Activated CD4-positive, alpha-beta T cell treated with anti-CD3 and anti-CD28 coated beads, Interleukin-2, amount 10 ng/mL, durations not matched to agents 24 days and 14 days (primary cell): ENCODE measurements around the gene ADAMTS2. TPM values are rescaled to one million over a fixed set of nuclear protein-coding genes. Genes with fewer than 3 reads are reported as not detected.

Experiments used
- DNase-seq: peaks from one replicate; pipeline ENCODE4 v3.0.0; 2022
- H3K27ac Mint-ChIP-seq: one replicate; pipeline ENCODE4 v1.8.0; 2022; ENCODE audit warnings: mild to moderate bottlenecking, mixed read lengths
- H3K27me3 Mint-ChIP-seq: one replicate; pipeline ENCODE4 v1.8.0; 2022; ENCODE audit warnings: mixed read lengths
- H3K36me3 Mint-ChIP-seq: one replicate; pipeline ENCODE4 v1.8.0; 2022; ENCODE audit warnings: low read depth, mild to moderate bottlenecking, mixed read lengths
- H3K4me1 Mint-ChIP-seq: one replicate; pipeline ENCODE4 v1.8.0; 2021; ENCODE audit warnings: mixed read lengths
- H3K4me3 Mint-ChIP-seq: one replicate; pipeline ENCODE4 v1.8.0; 2022; ENCODE audit warnings: mild to moderate bottlenecking, moderate library complexity, mixed read lengths
- H3K9me3 Mint-ChIP-seq: one replicate; pipeline ENCODE4 v1.8.0; 2021; ENCODE audit warnings: mixed read lengths
- intact Hi-C: fragments of 100-400 bp; cut with micrococcal nuclease; formaldehyde crosslinking; loops from one replicate; pipeline ENCODE4 v1.15.1; 2023
- total RNA-seq: library from RNA; stranded (reverse); gene quantifications from 2 replicates; pipeline ENCODE4 v1.2.3, GENCODE V29; 2022

Gene ADAMTS2
- total RNA-seq, 1 donor from 2014 or later, result not detected

- no peak for DNase-seq
- Mint-ChIP-seq H3K9me3 (no peaks in the 10 kb centered on the region), H3K4me1 (no peaks in the 10 kb centered on the region), H3K4me3 (no peak overlapping the region), H3K27ac (no peak overlapping the region), H3K27me3 (no peaks in the 10 kb centered on the region), H3K36me3 (no peaks in the 10 kb centered on the region)
- intact Hi-C loops, result no loop called here
Observed at GRCh38 chr5:179195561-179196404, 149.5 kb downstream of the ADAMTS2 start.

- no peak for DNase-seq
- Mint-ChIP-seq H3K27me3 (no peaks in the 10 kb centered on the region), H3K27ac (no peak overlapping the region), H3K4me1 (no peaks in the 10 kb centered on the region), H3K9me3 (no peaks in the 10 kb centered on the region), H3K4me3 (no peak overlapping the region), H3K36me3 (no peaks in the 10 kb centered on the region)
- intact Hi-C loops, result no loop called here
Observed at GRCh38 chr5:179194941-179195381, 150.3 kb downstream of the ADAMTS2 start.

GRCh38 chr5:179194201-179194910, 150.9 kb downstream of the ADAMTS2 start:
- Mint-ChIP-seq H3K36me3 (no peaks in the 10 kb centered on the region), H3K4me1 (no peaks in the 10 kb centered on the region), H3K9me3 (no peaks in the 10 kb centered on the region), H3K27ac (no peak overlapping the region), H3K27me3 (no peaks in the 10 kb centered on the region), H3K4me3 (no peak overlapping the region)
- DNase-seq, result no peak
- intact Hi-C loops, result no loop called here

GRCh38 chr5:179193746-179194145, 151.5 kb downstream of the ADAMTS2 start:
- Mint-ChIP-seq H3K27me3 (no peaks in the 10 kb centered on the region), H3K9me3 (no peaks in the 10 kb centered on the region), H3K4me1 (no peaks in the 10 kb centered on the region), H3K27ac (no peak overlapping the region), H3K36me3 (no peaks in the 10 kb centered on the region), H3K4me3 (no peak overlapping the region)
- DNase-seq, result no peak
- intact Hi-C loops, result no loop called here

GRCh38 chr5:179192891-179193470, 152.3 kb downstream of the ADAMTS2 start:
- Mint-ChIP-seq H3K27ac (no peak overlapping the region), H3K4me3 (no peak overlapping the region), H3K4me1 (no peaks in the 10 kb centered on the region), H3K27me3 (no peaks in the 10 kb centered on the region), H3K36me3 (no peaks in the 10 kb centered on the region), H3K9me3 (no peaks in the 10 kb centered on the region)
- intact Hi-C loops, result no loop called here
- DNase-seq, result no peak

GRCh38 chr5:179192185-179192890, 152.9 kb downstream of the ADAMTS2 start:
- Mint-ChIP-seq H3K27ac (no peak overlapping the region), H3K27me3 (no peaks in the 10 kb centered on the region), H3K9me3 (no peaks in the 10 kb centered on the region), H3K4me1 (no peaks in the 10 kb centered on the region), H3K36me3 (no peaks in the 10 kb centered on the region), H3K4me3 (no peak overlapping the region)
- DNase-seq, result no peak
- intact Hi-C loops, result no loop called here

GRCh38 chr5:179191506-179192184, 153.6 kb downstream of the ADAMTS2 start:
- Mint-ChIP-seq H3K27ac (no peak overlapping the region), H3K36me3 (no peaks in the 10 kb centered on the region), H3K9me3 (no peaks in the 10 kb centered on the region), H3K27me3 (no peaks in the 10 kb centered on the region), H3K4me1 (no peaks in the 10 kb centered on the region), H3K4me3 (no peak overlapping the region)
- no peak for DNase-seq
- intact Hi-C loops, result no loop called here

- H3K27ac Mint-ChIP-seq, result no peak overlapping the region
- no peaks in the 10 kb centered on the region for H3K9me3 Mint-ChIP-seq
- DNase-seq, result no peak
- no peaks in the 10 kb centered on the region for H3K36me3 Mint-ChIP-seq
- H3K4me3 Mint-ChIP-seq, result no peak overlapping the region
- H3K4me1 Mint-ChIP-seq, result no peaks in the 10 kb centered on the region
- intact Hi-C loops, result no loop called here
- H3K27me3 Mint-ChIP-seq, result no peaks in the 10 kb centered on the region
Observed at GRCh38 chr5:179190851-179191505, 154.3 kb downstream of the ADAMTS2 start.

GRCh38 chr5:179188636-179189035, 156.6 kb downstream of the ADAMTS2 start:
- H3K27ac Mint-ChIP-seq, result no peak overlapping the region
- no peaks in the 10 kb centered on the region for H3K9me3 Mint-ChIP-seq
- intact Hi-C loops, result no loop called here
- H3K4me3 Mint-ChIP-seq, result no peak overlapping the region
- H3K4me1 Mint-ChIP-seq, result no peaks in the 10 kb centered on the region
- H3K36me3 Mint-ChIP-seq, result no peaks in the 10 kb centered on the region
- DNase-seq, result no peak
- H3K27me3 Mint-ChIP-seq, result no peaks in the 10 kb centered on the region

GRCh38 chr5:179187681-179188575, 157.3 kb downstream of the ADAMTS2 start:
- intact Hi-C loops, result no loop called here
- no peak for DNase-seq
- H3K27ac Mint-ChIP-seq, result no peak overlapping the region
- no peaks in the 10 kb centered on the region for H3K9me3 Mint-ChIP-seq
- no peaks in the 10 kb centered on the region for H3K36me3 Mint-ChIP-seq
- H3K4me1 Mint-ChIP-seq, result no peaks in the 10 kb centered on the region
- H3K27me3 Mint-ChIP-seq, result no peaks in the 10 kb centered on the region
- H3K4me3 Mint-ChIP-seq, result no peak overlapping the region

GRCh38 chr5:179187229-179187678, 158.0 kb downstream of the ADAMTS2 start:
- Mint-ChIP-seq H3K4me3 (no peak overlapping the region), H3K9me3 (no peaks in the 10 kb centered on the region), H3K36me3 (no peaks in the 10 kb centered on the region), H3K27ac (no peak overlapping the region), H3K27me3 (no peaks in the 10 kb centered on the region), H3K4me1 (no peaks in the 10 kb centered on the region)
- intact Hi-C loops, result no loop called here
- no peak for DNase-seq

- H3K36me3 Mint-ChIP-seq, result no peaks in the 10 kb centered on the region
Observed at GRCh38 chr5:179186801-179187200, 158.5 kb downstream of the ADAMTS2 start.

More at GRCh38 chr5:179186801-179187200, 158.5 kb downstream of the ADAMTS2 start:
- H3K4me3 Mint-ChIP-seq, result no peak overlapping the region
- H3K9me3 Mint-ChIP-seq, result no peaks in the 10 kb centered on the region
- no peak overlapping the region for H3K27ac Mint-ChIP-seq
- no peaks in the 10 kb centered on the region for H3K27me3 Mint-ChIP-seq
- no peaks in the 10 kb centered on the region for H3K4me1 Mint-ChIP-seq
- intact Hi-C loops, result no loop called here
- no peak for DNase-seq
